Calu3 (cell line): Measurements from ENCODE around the gene PIK3R2. TPM values are rescaled to one million over a fixed set of nuclear protein-coding genes. Genes with fewer than 3 reads are reported as not detected.
A peak's percentile ranks its signal among the peaks of the same experiment; 100 is the strongest.

Experiments
- BruUV-seq: library from RNA; stranded (reverse); fragments of 400-500 nt; replicated peaks from 2 replicates; lab custom pipeline; 2021; lab: Mats Ljungman, UMichigan
- CTCF ChIA-PET: fragments of 300-600 bp; sonication (Branson Sonifier 250); formaldehyde crosslinking; loops from one replicate; lab custom pipeline; 2022; ENCODE audit warnings: antibody characterized with exemption; lab: Charles Lee
- DNase-seq: peaks from one replicate; pipeline ENCODE4 v3.0.0; 2022
- H3K27ac Mint-ChIP-seq: one replicate; pipeline ENCODE4 v1.8.0; 2022; ENCODE audit warnings: mixed read lengths; ENCODE audit not compliant: unreplicated experiment
- H3K27me3 Mint-ChIP-seq: one replicate; pipeline ENCODE4 v1.8.0; 2022; ENCODE audit warnings: mixed read lengths; ENCODE audit not compliant: unreplicated experiment
- H3K36me3 Mint-ChIP-seq: one replicate; pipeline ENCODE4 v1.8.0; 2022; ENCODE audit warnings: mild to moderate bottlenecking, moderate library complexity, mixed read lengths; ENCODE audit not compliant: insufficient read depth, unreplicated experiment
- H3K4me1 Mint-ChIP-seq: one replicate; pipeline ENCODE4 v1.8.0; 2022; ENCODE audit warnings: mild to moderate bottlenecking, low read depth, mixed read lengths; ENCODE audit not compliant: unreplicated experiment
- H3K4me3 Mint-ChIP-seq: one replicate; pipeline ENCODE4 v1.8.0; 2022; ENCODE audit warnings: mild to moderate bottlenecking, low read depth, moderate library complexity, mixed read lengths; ENCODE audit not compliant: unreplicated experiment
- H3K9me3 Mint-ChIP-seq: one replicate; pipeline ENCODE4 v1.8.0; 2022; ENCODE audit warnings: low read depth, mixed read lengths; ENCODE audit not compliant: unreplicated experiment
- CTCF ChIP-seq: fragments of 200-600 bp; IDR thresholded peaks from one replicate; pipeline ENCODE4 v1.8.0; 2022; ENCODE audit warnings: antibody characterized with exemption; ENCODE audit not compliant: unreplicated experiment
- intact Hi-C: fragments of 100-400 bp; cut with micrococcal nuclease; formaldehyde crosslinking; loops from one replicate; pipeline ENCODE4 v1.10.0; 2022; ENCODE audit not compliant: unreplicated experiment
- total RNA-seq: library from RNA; stranded (reverse); gene quantifications from 2 replicates; pipeline ENCODE4 v1.2.3, GENCODE V29; 2022

PIK3R2 gene
- total RNA-seq, 1 experiment from 2014 or later, result 23.2 TPM

DNA sequence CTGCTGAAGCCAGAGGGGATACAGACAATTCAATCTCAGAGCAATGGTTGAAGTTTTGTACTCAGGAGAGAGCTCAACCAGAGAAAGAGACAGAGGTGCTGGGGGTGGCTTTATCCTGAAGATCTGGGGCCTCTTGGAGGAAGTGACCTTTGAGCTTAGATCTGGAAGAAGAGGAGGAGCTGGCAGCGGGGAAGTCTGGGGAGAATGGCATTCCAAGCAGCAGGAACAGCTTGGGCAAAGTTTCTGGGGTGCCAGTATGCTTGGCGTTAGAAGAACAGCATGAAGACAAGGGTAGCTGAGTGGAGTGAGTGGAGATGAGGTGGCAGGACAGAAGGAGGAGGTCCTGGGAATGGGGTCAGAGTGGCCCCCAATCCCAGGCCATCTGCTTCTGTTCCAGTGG is 44.1 kb upstream of the PIK3R2 start:
- Mint-ChIP-seq H3K36me3 (peaks cover 34% of the 10 kb centered on the region), H3K9me3 (no peaks in the 10 kb centered on the region), H3K27ac (peak overlapping the region; percentile 43), H3K4me3 (peak overlapping the region; percentile 57), H3K27me3 (no peaks in the 10 kb centered on the region), H3K4me1 (peaks cover 11% of the 10 kb centered on the region)
- CTCF ChIA-PET, result no interaction called here
- no peak for DNase-seq
- no TSS peak for BruUV-seq
- intact Hi-C loops, result no loop called here
- no peak for TF ChIP-seq CTCF

DNA sequence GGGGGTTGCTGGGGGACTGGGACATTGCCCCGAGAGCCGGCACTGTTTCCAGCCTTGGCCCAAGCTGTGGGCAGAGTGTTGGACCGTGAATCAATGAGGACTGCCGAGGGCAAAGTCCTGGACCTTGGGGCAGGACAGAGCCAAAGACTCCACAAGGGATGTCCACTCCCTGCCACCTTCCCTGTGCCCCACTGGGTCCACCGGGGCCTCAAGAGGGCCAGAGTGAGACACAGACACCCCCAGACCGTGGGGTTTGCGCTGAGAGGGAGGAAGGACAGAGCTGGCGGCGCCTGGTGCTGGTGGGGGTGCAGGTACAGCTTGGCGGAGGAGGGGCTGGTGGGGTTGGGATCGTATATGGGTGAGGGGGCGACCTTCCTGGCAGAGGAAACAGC is 43.6 kb upstream of the PIK3R2 start:
- DNase-seq, result no peak
- Mint-ChIP-seq H3K27me3 (no peaks in the 10 kb centered on the region), H3K27ac (peak overlapping the region; percentile 43), H3K9me3 (no peaks in the 10 kb centered on the region), H3K36me3 (peaks cover 33% of the 10 kb centered on the region), H3K4me3 (peak overlapping the region; percentile 57), H3K4me1 (peaks cover 11% of the 10 kb centered on the region)
- intact Hi-C loops, result no loop called here
- TF ChIP-seq CTCF, result no peak
- no TSS peak for BruUV-seq
- CTCF ChIA-PET, result interaction anchor here (0.6 kb wide), 1 partner anchor 286 kb away, joined by 3 read pairs; no protein-coding TSS in a partner anchor

DNA sequence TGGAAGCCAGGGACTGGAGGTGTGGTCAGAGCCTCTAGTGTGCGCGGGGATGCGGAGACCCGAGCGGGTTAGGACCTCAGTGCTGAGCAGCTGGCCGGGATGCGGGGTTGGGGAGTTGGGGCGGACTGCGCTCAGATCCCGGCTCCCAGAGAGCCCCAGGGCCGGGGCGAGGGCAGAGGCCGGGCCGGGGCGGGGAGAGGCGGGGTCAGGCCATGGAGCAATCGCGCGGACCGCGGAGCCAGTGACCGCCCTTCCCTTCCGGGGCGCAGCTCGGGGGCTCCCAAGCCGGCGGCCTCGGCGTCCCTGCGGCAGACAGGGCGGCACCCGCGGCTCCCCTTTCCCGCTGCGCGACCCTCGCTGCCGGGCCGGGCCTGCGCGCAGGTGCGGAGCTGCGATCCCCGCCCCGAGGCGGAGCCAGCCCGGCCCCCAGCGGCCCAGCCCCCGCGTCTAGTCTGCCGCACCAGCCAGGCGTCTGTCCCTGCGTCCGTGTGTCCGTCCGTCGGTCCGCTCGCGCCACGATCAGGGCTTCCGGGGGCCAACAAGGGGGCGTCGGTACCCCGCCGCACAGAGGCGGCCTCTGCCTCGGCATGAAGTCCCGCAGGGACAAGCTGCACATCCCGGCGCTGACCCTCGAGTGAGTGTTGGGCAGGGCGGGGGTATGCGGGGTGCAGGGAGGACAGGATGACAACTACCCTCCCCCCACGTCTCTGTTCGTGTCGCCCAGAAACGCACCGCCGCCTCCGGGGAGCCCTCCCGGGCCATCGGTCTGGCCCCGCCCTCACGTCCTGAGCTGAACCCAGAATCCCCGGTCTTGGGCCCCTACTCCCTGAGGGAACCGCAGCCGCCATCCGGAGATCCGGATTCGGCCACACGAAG is 43.0 kb upstream of the PIK3R2 start:
- no TSS peak for BruUV-seq
- no peak for TF ChIP-seq CTCF
- Mint-ChIP-seq H3K9me3 (no peaks in the 10 kb centered on the region), H3K27ac (no peak overlapping the region), H3K4me1 (peaks cover 11% of the 10 kb centered on the region), H3K27me3 (no peaks in the 10 kb centered on the region), H3K36me3 (peaks cover 30% of the 10 kb centered on the region), H3K4me3 (peak overlapping the region; percentile 57)
- peak; percentile 40 for DNase-seq
- CTCF ChIA-PET, result interaction anchor here (0.6 kb wide), 1 partner anchor 285 kb away, joined by 3 read pairs; no protein-coding TSS in a partner anchor
- intact Hi-C loops, result loop anchor here (5.0 kb wide), 1 partner anchor 42 kb away; the partner anchor contains the start of gene PIK3R2

GRCh38 chr19:18110609-18111232 is 42.2 kb upstream of the PIK3R2 start:
- DNase-seq, result no peak
- CTCF ChIA-PET, result interaction anchor here (0.6 to 2.9 kb wide), 4 partner anchors 41 to 143 kb away, joined by 3 to 20 read pairs (median 5); partner anchors contain the start of gene PIK3R2
- no TSS peak for BruUV-seq
- TF ChIP-seq CTCF, result no peak
- intact Hi-C loops, result loop anchor here (5.0 kb wide), 1 partner anchor 42 kb away; the partner anchor contains the start of gene PIK3R2
- peaks cover 11% of the 10 kb centered on the region for H3K4me1 Mint-ChIP-seq
- peak overlapping the region; percentile 57 for H3K4me3 Mint-ChIP-seq
- H3K27me3 Mint-ChIP-seq, result no peaks in the 10 kb centered on the region
- peaks cover 30% of the 10 kb centered on the region for H3K36me3 Mint-ChIP-seq
- no peak overlapping the region for H3K27ac Mint-ChIP-seq
- no peaks in the 10 kb centered on the region for H3K9me3 Mint-ChIP-seq
